Choroid plexus epithelial cell (primary cell): Measurements from ENCODE around the gene DMAP1.

Experiments used
- DNase-seq: peaks from one replicate; pipeline ENCODE4 v3.0.0-alpha.2; 2010; ENCODE audit warnings: low read depth
- H3K4me3 ChIP-seq: 2 replicates; pipeline ENCODE4 v1.5.1; 2011; ENCODE audit warnings: low read depth, mild to moderate bottlenecking, control low read depth, low read length, moderate library complexity
- TF ChIP-seq, protein P1 (sequence below): conservative IDR thresholded peaks from 2 replicates; pipeline ENCODE4 v1.5.1; 2011; ENCODE audit warnings: low read depth, mild to moderate bottlenecking, control low read depth, inconsistent platforms, low read length, moderate library complexity

Gene DMAP1

DNA sequence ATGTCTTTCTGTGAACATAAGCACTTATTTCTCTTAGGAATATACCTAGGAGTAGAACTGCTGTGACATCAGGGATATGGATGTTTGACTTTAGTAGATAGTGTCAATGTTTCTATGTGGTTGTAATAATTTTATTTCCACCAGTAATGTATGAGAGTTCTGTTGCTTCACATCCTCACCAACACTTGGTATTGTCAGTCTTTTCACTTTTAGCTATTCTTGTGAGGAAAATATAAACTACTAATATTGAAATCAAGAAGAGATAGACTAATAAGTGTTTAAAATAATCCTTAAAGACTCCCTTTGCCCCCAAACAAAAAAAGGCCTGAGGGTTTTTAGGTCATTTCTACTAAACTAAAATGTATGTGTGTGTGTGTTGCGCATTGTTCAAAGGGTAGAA, 2.7 kb upstream of the DMAP1 start:
- no peak for DNase-seq
- TF ChIP-seq, protein P1, sequence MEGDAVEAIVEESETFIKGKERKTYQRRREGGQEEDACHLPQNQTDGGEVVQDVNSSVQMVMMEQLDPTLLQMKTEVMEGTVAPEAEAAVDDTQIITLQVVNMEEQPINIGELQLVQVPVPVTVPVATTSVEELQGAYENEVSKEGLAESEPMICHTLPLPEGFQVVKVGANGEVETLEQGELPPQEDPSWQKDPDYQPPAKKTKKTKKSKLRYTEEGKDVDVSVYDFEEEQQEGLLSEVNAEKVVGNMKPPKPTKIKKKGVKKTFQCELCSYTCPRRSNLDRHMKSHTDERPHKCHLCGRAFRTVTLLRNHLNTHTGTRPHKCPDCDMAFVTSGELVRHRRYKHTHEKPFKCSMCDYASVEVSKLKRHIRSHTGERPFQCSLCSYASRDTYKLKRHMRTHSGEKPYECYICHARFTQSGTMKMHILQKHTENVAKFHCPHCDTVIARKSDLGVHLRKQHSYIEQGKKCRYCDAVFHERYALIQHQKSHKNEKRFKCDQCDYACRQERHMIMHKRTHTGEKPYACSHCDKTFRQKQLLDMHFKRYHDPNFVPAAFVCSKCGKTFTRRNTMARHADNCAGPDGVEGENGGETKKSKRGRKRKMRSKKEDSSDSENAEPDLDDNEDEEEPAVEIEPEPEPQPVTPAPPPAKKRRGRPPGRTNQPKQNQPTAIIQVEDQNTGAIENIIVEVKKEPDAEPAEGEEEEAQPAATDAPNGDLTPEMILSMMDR: no peak
- H3K4me3 ChIP-seq: no peak overlapping the region

DNA sequence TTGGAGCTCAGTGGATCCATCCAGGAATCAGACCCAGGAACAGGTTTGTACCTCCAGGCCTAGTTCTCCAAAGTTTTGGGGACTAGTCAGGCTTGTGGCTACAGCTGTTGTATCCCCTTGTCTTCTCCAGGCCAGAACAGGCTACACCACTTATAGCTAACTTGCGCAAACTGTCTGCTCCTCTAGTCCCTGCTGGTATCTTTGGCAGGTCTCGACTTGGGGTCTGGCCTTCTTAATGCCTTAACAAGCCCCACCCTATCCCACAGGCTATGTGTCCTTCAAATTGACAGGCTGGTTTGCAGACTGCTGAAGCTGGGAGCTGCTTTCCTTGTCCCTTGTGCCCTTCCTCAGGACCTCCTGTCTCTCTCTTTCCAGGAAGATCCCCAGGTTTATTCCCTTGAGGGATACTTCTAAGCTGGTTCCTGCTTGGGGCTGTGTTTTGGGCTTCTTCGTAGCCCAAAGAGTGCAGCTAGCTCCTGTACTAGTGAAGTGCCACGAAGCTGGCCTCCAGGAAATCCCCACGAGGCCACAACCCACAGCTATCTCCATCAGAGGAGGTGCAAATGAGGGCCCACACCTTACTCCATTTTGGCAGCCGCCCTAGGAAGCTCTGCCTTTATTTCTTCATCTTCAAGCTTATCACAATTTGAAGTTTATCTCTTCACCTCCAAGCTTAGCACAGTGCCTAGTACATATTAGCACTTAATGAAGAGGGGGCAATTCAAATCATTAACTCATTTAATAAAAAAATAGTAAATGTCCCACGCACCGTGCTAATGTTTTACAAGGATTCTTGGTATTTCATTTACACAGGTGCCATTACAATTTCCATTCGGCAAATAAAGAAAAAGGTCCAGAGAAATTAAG, 683 bp upstream of the DMAP1 start:
- DNase-seq: no peak
- peak overlapping the region; percentile 99 for H3K4me3 ChIP-seq
- TF ChIP-seq, protein P1: no peak

DNA sequence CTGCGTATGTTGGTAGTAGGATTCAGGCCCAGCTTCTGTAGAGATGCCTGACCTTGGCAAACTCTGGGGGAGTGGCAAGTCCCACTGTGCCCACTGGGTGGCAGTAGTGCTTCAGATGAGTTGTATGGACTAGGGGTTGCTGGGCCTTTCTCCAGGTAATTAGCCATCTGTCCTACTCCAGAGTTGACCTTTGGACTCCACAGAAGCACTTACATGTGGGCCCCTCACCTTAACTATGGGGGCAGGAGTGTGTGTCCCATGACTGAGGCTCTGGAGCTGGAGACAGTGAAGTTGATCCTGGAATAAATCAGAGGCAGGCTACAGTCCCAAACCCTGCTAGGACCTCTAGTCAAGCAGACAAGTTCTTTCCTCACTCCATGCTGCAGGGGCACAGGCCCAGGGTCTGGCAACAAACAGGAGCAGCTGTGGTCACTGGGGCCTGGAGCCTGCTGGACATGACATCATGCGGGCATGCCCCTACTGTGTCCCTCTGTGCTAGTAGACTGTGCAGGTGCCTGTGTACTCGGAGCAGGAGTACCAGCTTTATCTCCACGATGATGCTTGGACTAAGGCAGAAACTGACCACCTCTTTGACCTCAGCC, 4.6 kb downstream of the DMAP1 start:
- H3K4me3 ChIP-seq: no peak overlapping the region
- DNase-seq: peak; percentile 80
- TF ChIP-seq, protein P1: peak; percentile 89

DNA sequence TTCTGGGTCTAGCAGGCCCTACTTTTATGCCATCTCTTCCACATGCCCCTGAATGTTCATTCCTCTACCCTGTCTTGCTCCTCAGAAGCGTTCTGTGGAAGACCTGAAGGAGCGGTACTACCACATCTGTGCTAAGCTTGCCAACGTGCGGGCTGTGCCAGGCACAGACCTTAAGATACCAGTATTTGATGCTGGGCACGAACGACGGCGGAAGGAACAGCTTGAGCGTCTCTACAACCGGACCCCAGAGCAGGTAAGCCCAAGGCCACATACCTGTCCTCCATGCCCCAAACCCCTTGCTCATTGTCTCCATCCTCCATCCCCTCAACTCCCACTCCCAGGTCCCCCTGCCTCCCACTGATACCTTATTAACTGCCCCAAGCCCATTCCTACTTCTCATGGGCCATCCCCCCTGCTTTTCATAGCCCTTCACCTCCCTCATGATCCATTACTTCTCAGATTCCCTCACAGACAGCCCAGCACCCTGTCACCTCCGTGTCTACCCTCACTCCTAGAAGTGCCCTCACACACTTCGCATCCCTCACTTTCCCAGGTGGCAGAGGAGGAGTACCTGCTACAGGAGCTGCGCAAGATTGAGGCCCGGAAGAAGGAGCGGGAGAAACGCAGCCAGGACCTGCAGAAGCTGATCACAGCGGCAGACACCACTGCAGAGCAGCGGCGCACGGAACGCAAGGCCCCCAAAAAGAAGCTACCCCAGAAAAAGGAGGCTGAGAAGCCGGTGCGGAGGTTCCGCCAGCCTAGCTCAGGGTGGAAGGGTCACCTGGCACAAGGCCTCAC, 5.4 kb downstream of the DMAP1 start:
- TF ChIP-seq, protein P1: no peak
- DNase-seq: no peak
- no peak overlapping the region for H3K4me3 ChIP-seq

DNA sequence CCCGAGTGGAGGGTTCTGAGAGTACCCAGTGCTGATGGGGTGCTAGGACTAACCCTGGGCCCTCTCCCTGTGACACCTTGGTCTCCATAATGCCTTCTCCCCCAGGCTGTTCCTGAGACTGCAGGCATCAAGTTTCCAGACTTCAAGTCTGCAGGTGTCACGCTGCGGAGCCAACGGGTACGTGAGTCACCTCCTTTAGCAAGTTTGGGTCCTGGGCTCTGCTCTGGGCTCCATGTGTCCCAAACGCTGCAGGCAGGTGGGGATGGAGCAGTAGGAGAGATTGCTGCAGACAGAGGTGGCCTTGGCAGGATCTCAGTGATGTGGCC, 6.0 kb downstream of the DMAP1 start:
- no peak for DNase-seq
- TF ChIP-seq, protein P1: no peak
- H3K4me3 ChIP-seq: no peak overlapping the region

DNA sequence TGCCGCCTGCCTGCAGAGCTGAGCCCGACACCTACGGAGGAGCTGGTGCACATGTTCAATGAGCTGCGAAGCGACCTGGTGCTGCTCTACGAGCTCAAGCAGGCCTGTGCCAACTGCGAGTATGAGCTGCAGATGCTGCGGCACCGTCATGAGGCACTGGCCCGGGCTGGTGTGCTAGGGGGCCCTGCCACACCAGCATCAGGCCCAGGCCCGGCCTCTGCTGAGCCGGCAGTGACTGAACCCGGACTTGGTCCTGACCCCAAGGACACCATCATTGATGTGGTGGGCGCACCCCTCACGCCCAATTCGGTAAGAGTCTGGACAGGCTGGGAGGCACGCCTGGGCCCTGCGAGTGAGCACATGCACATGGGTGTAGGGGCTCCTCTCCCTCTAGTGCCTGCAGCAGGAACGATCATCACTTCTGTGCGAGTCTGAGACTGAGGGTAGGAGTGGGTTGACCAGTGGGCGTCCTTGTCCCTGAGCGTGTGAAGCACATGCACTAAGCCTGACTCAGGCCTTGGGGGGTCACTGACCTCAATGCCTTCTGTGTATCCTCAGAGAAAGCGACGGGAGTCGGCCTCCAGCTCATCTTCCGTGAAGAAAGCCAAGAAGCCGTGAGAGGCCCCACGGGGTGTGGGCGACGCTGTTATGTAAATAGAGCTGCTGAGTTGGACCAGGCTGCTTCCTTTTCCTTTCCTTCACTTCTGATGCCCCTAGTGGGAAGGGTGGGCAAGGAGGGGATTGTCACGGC, 6.9 kb downstream of the DMAP1 start:
- TF ChIP-seq, protein P1: peak; percentile 42
- DNase-seq: peak; percentile 75
- no peak overlapping the region for H3K4me3 ChIP-seq
